ENCODE measurements around the gene KNDC1.

KNDC1 gene

DNA sequence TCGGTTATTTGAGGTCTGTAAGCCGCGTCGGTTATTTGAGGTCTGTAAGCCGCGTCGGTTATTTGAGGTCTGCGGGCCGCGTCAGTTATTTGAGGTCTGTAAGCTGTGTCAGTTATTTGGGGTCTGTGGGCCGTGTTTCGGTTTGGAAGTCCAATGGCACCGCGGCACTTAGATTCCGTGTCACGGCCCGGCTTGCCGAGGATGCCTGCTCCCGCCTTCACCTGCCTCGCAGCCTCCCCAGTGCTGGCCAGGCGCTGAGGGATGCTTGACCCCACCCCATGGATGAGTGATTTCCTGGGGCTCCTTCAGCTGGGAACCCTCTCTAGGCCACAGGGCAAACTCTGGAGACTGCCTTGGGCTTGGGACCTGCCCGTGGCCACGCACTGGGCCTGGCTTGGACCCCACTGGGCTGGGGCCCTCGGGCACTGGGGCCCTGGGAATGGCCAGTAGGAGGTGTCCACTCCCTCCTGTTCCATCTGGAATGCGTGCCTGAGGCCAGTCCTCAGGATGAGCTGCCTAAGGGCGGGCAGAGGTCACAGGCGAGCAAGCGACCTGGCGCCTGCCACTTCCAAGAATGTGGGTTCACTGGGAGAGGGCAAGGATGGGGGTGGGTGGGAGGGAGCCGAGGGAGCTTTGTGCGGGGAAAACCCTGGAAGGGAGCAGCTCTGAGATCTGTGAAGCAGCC, 46.7 kb upstream of the KNDC1 start:
- Histone ChIP-seq H4K8ac (ENCODE audit: low read depth, low read length) (no peak overlapping the region), H3K79me2 (ENCODE audit: control insufficient read depth, insufficient read depth, low read length, poor library complexity) (no peaks in the 10 kb centered on the region), H2BK5ac (ENCODE audit: low read depth, low read length, poor library complexity) (no peak overlapping the region), H3K18ac (ENCODE audit: low read length) (no peak overlapping the region), H3K23ac (ENCODE audit: low read length) (no peak overlapping the region), H4K12ac (ENCODE audit: low read depth, low read length) (no peak overlapping the region), H3K4me2 (ENCODE audit: low read length) (no peak overlapping the region), H3K14ac (ENCODE audit: low read length) (no peak overlapping the region), H4K91ac (ENCODE audit: low read depth, low read length) (no peak overlapping the region), H3K27me3 (ENCODE audit: insufficient read depth, low read length) (no peaks in the 10 kb centered on the region), H3K4me3 (ENCODE audit: low read depth, low read length) (no peak overlapping the region), H2BK12ac (ENCODE audit: low read length) (no peak overlapping the region), H3K4me1 (ENCODE audit: control insufficient read depth in 1 of 2, insufficient read depth in 2 of 2, low read length in 2 of 2) (no peaks in the 10 kb centered on the region), H2AFZ (ENCODE audit: insufficient read depth, low read length, poor library complexity) (no peak overlapping the region), H2AK5ac (ENCODE audit: low read length) (no peak overlapping the region), H3K36me3 (ENCODE audit: control insufficient read depth in 1 of 2, insufficient read depth in 2 of 2, low read length in 2 of 2) (no peaks in the 10 kb centered on the region), H3K79me1 (ENCODE audit: low read length) (no peaks in the 10 kb centered on the region), H3K9me3 (ENCODE audit: insufficient read depth, low read depth, low read length) (peaks cover 34% of the 10 kb centered on the region), H2BK120ac (ENCODE audit: insufficient read depth, low read length, poor library complexity) (no peak overlapping the region), H3K27ac (ENCODE audit: low read depth, low read length) (no peak overlapping the region), H3K4ac (ENCODE audit: low read depth, low read length) (no peak overlapping the region), H3K9ac (ENCODE audit: low read length) (no peak overlapping the region)
- no peak for DNase-seq
- WGBS (ENCODE audit: extremely low coverage, insufficient coverage, insufficient read length): no CpG with 5 or more reads among the region's 31 CpGs

DNA sequence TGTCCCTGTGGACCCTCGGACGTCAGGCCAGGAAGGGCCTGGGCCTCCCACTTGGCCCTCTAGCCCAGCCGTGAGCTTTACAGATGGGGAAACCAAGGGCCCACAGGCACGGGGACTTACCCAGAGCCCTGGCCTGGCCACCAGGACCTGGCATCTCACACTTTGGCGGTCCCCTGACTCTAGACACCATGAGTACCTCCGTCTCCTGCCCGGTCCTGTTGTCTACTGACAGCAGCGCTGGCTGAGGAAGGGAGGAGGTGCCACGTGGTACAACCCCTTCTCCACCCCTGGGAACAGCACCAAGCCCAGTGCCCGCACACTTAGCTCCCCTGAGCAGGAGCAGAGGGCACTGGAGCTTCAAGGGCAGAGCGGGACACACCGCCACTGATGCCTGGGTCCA, 46.2 kb upstream of the KNDC1 start:
- H3K27me3 ChIP-seq (ENCODE audit: insufficient read depth, low read length): no peaks in the 10 kb centered on the region
- H3K14ac ChIP-seq (ENCODE audit: low read length): no peak overlapping the region

DNA sequence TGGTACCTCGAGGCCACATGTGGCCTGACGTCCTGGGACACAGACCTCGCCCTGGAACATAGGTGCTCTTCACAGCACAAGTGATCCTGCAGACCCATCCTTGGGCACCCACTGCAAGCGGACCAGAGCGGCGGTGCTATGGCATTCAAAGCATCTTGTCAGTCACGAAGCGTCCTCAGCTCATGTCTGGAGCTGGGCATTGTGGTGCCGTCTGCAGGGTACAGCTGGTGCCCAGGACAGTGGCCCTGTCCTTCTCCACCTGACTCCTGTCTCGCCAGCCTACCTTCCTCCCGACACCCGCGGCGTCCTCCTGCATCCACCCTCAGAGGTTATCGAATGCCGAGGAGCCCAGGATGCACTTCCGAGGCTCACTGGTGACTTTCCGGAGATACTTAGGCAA, 45.8 kb upstream of the KNDC1 start:
- Histone ChIP-seq H3K4me1 (ENCODE audit: control insufficient read depth in 1 of 2, insufficient read depth in 2 of 2, low read length in 2 of 2) (no peaks in the 10 kb centered on the region), H3K9ac (ENCODE audit: low read length) (no peak overlapping the region), H3K27ac (ENCODE audit: low read depth, low read length) (no peak overlapping the region), H2AFZ (ENCODE audit: insufficient read depth, low read length, poor library complexity) (no peak overlapping the region), H3K4me3 (ENCODE audit: low read depth, low read length) (no peak overlapping the region), H2AK5ac (ENCODE audit: low read length) (no peak overlapping the region), H3K14ac (ENCODE audit: low read length) (no peak overlapping the region), H3K9me3 (ENCODE audit: insufficient read depth, low read depth, low read length) (peaks cover 34% of the 10 kb centered on the region), H3K79me1 (ENCODE audit: low read length) (no peaks in the 10 kb centered on the region), H3K36me3 (ENCODE audit: control insufficient read depth in 1 of 2, insufficient read depth in 2 of 2, low read length in 2 of 2) (no peaks in the 10 kb centered on the region), H3K23ac (ENCODE audit: low read length) (no peak overlapping the region), H3K4me2 (ENCODE audit: low read length) (no peak overlapping the region), H4K91ac (ENCODE audit: low read depth, low read length) (no peak overlapping the region), H3K4ac (ENCODE audit: low read depth, low read length) (no peak overlapping the region), H3K18ac (ENCODE audit: low read length) (no peak overlapping the region), H2BK120ac (ENCODE audit: insufficient read depth, low read length, poor library complexity) (no peak overlapping the region), H3K27me3 (ENCODE audit: insufficient read depth, low read length) (no peaks in the 10 kb centered on the region), H2BK5ac (ENCODE audit: low read depth, low read length, poor library complexity) (no peak overlapping the region), H2BK12ac (ENCODE audit: low read length) (no peak overlapping the region), H4K12ac (ENCODE audit: low read depth, low read length) (no peak overlapping the region), H4K8ac (ENCODE audit: low read depth, low read length) (no peak overlapping the region), H3K79me2 (ENCODE audit: control insufficient read depth, insufficient read depth, low read length, poor library complexity) (no peaks in the 10 kb centered on the region)
- no CpG with 5 or more reads among the region's 18 CpGs for WGBS (ENCODE audit: extremely low coverage, insufficient coverage, insufficient read length)
- DNase-seq: no peak

More for the DNA sequence above, 46.2 kb upstream of the KNDC1 start:
- Histone ChIP-seq H4K8ac (ENCODE audit: low read depth, low read length) (no peak overlapping the region), H4K12ac (ENCODE audit: low read depth, low read length) (no peak overlapping the region), H3K9me3 (ENCODE audit: insufficient read depth, low read depth, low read length) (peaks cover 30% of the 10 kb centered on the region), H3K4ac (ENCODE audit: low read depth, low read length) (no peak overlapping the region), H2BK12ac (ENCODE audit: low read length) (no peak overlapping the region), H3K27ac (ENCODE audit: low read depth, low read length) (no peak overlapping the region), H3K4me1 (ENCODE audit: control insufficient read depth in 1 of 2, insufficient read depth in 2 of 2, low read length in 2 of 2) (no peaks in the 10 kb centered on the region), H3K79me2 (ENCODE audit: control insufficient read depth, insufficient read depth, low read length, poor library complexity) (no peaks in the 10 kb centered on the region), H3K4me2 (ENCODE audit: low read length) (no peak overlapping the region), H3K9ac (ENCODE audit: low read length) (no peak overlapping the region), H2BK120ac (ENCODE audit: insufficient read depth, low read length, poor library complexity) (no peak overlapping the region), H4K91ac (ENCODE audit: low read depth, low read length) (no peak overlapping the region), H3K79me1 (ENCODE audit: low read length) (no peaks in the 10 kb centered on the region), H3K4me3 (ENCODE audit: low read depth, low read length) (no peak overlapping the region), H2AFZ (ENCODE audit: insufficient read depth, low read length, poor library complexity) (no peak overlapping the region), H2BK5ac (ENCODE audit: low read depth, low read length, poor library complexity) (no peak overlapping the region), H3K18ac (ENCODE audit: low read length) (no peak overlapping the region), H2AK5ac (ENCODE audit: low read length) (no peak overlapping the region), H3K23ac (ENCODE audit: low read length) (no peak overlapping the region), H3K36me3 (ENCODE audit: control insufficient read depth in 1 of 2, insufficient read depth in 2 of 2, low read length in 2 of 2) (no peaks in the 10 kb centered on the region)
- no CpG with 5 or more reads among the region's 12 CpGs for WGBS (ENCODE audit: extremely low coverage, insufficient coverage, insufficient read length)
- no peak for DNase-seq

DNA sequence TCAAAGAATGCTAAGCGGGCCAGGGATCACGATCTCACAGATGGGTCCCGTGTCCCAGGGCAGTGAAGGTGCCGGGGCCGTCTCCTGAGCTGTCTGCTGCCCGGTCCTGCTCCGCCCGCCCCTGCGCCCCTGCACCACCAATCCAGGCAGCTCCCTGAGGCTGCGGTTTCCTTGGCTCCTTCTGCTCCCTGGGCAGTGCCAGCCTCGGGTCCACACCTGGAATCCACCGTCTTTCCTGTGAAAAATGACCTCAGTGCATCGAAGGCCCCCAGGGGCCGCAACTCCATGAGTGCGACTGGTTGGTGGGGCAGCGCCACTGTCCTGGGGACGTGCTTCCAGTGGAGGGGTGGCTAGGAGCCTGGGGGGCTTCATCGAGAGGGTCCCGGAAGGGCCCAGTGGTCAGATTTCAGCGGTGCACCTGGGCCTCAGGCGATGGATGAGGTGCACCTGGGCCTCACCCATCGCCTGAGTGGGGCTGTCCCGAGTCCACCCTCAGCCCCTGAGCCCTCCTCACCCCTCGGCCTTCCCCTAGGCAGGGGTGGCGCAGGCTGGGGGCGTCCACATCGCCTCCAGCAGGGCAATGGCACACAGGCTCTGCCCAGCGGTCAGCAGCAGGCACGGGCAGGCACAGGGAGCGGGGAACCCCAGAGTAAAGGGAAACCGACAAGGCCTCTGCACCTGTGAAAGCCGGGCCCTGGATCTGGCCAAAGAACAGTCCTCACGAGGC, 45.1 kb upstream of the KNDC1 start:
- Histone ChIP-seq H3K36me3 (ENCODE audit: control insufficient read depth in 1 of 2, insufficient read depth in 2 of 2, low read length in 2 of 2) (no peaks in the 10 kb centered on the region), H3K9ac (ENCODE audit: low read length) (no peak overlapping the region), H2BK12ac (ENCODE audit: low read length) (no peak overlapping the region), H3K4ac (ENCODE audit: low read depth, low read length) (no peak overlapping the region), H3K18ac (ENCODE audit: low read length) (no peak overlapping the region), H2AK5ac (ENCODE audit: low read length) (no peak overlapping the region), H2BK120ac (ENCODE audit: insufficient read depth, low read length, poor library complexity) (no peak overlapping the region), H4K12ac (ENCODE audit: low read depth, low read length) (no peak overlapping the region), H3K4me1 (ENCODE audit: control insufficient read depth in 1 of 2, insufficient read depth in 2 of 2, low read length in 2 of 2) (no peaks in the 10 kb centered on the region), H2AFZ (ENCODE audit: insufficient read depth, low read length, poor library complexity) (no peak overlapping the region), H4K8ac (ENCODE audit: low read depth, low read length) (no peak overlapping the region), H3K14ac (ENCODE audit: low read length) (no peak overlapping the region), H3K4me2 (ENCODE audit: low read length) (no peak overlapping the region), H3K27me3 (ENCODE audit: insufficient read depth, low read length) (no peaks in the 10 kb centered on the region), H3K4me3 (ENCODE audit: low read depth, low read length) (no peak overlapping the region), H3K79me1 (ENCODE audit: low read length) (no peaks in the 10 kb centered on the region), H4K91ac (ENCODE audit: low read depth, low read length) (no peak overlapping the region), H3K9me3 (ENCODE audit: insufficient read depth, low read depth, low read length) (peaks cover 29% of the 10 kb centered on the region), H3K79me2 (ENCODE audit: control insufficient read depth, insufficient read depth, low read length, poor library complexity) (no peaks in the 10 kb centered on the region), H3K27ac (ENCODE audit: low read depth, low read length) (no peak overlapping the region), H3K23ac (ENCODE audit: low read length) (no peak overlapping the region), H2BK5ac (ENCODE audit: low read depth, low read length, poor library complexity) (no peak overlapping the region)
- no peak for DNase-seq
- no CpG with 5 or more reads among the region's 33 CpGs for WGBS (ENCODE audit: extremely low coverage, insufficient coverage, insufficient read length)

Measured in trophoblast cell (in vitro differentiated cells and primary cell).